ENCODE data around the gene STARD7.

GRCh38 chr2:96207774-96208142 is 869 bp downstream of the STARD7 start:
- TF ChIP-seq GABPA (IDR thresholded peaks at IDR 0.05 in 1 of 2, conservative IDR thresholded peaks at IDR 0.05 in 1 of 2) (no peak), CTCF (IDR thresholded peaks at IDR 0.05; ENCODE audit: low read depth, low read length, missing input control) (no peak), TAF1 (conservative IDR thresholded peaks at IDR 0.05) (no peak), REST (IDR thresholded peaks at IDR 0.05) (no peak), MAX (IDR thresholded peaks at IDR 0.05) (no peak), FOXA1 (IDR thresholded peaks at IDR 0.05) (no peak), JUND (IDR thresholded peaks at IDR 0.05) (no peak)

Measured in liver (tissue), 3 donors.